Upper lobe of left lung (tissue), 4 donors: ENCODE results near the gene REEP5.

ENCODE experiments used
- EP300 ChIP-seq, 4 donors: sonication (generic); formaldehyde crosslinking; IDR thresholded peaks; one replicate each; pipeline ENCODE4 v1.5.1; 2017; ENCODE audit warnings: antibody characterized with exemption in 4 of 4, control low read depth in 2 of 4
- POLR2A ChIP-seq, 4 donors: fragments of 450-650 bp; IDR thresholded peaks; one replicate each; pipeline ENCODE4 v1.5.1; 2016 to 2017; ENCODE audit warnings: antibody characterized with exemption in 4 of 4, mild to moderate bottlenecking in 2 of 4
- POLR2AphosphoS5 ChIP-seq, 2 donors: sonication (generic); formaldehyde crosslinking; IDR thresholded peaks; one replicate each; pipeline ENCODE4 v1.5.1; 2017; ENCODE audit warnings: antibody characterized with exemption in 2 of 2
- TF ChIP-seq, protein P1 (sequence below), 6 experiments: fragments of 450-650 bp in 4 of 6; fragments of 200-600 bp in 2 of 6; sonication (generic) in 2 of 6; IDR thresholded peaks; one replicate each; pipeline ENCODE4 v1.5.1; 2016 to 2019; ENCODE audit warnings: antibody characterized with exemption in 6 of 6

- TF ChIP-seq POLR2A (IDR thresholded peaks at IDR 0.05) (no peak), POLR2AphosphoS5 (IDR thresholded peaks at IDR 0.05) (no peak), EP300 (IDR thresholded peaks at IDR 0.05) (no peak)
- TF ChIP-seq, protein P1, sequence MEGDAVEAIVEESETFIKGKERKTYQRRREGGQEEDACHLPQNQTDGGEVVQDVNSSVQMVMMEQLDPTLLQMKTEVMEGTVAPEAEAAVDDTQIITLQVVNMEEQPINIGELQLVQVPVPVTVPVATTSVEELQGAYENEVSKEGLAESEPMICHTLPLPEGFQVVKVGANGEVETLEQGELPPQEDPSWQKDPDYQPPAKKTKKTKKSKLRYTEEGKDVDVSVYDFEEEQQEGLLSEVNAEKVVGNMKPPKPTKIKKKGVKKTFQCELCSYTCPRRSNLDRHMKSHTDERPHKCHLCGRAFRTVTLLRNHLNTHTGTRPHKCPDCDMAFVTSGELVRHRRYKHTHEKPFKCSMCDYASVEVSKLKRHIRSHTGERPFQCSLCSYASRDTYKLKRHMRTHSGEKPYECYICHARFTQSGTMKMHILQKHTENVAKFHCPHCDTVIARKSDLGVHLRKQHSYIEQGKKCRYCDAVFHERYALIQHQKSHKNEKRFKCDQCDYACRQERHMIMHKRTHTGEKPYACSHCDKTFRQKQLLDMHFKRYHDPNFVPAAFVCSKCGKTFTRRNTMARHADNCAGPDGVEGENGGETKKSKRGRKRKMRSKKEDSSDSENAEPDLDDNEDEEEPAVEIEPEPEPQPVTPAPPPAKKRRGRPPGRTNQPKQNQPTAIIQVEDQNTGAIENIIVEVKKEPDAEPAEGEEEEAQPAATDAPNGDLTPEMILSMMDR (IDR thresholded peaks at IDR 0.05), result no peak
Measured at GRCh38 chr5:112918136-112918535, 3.9 kb downstream of the REEP5 start.
